Uterus (tissue), 4 donors: ENCODE data around the gene CDK5. TPM values are rescaled to one million over a fixed set of nuclear protein-coding genes. Genes with fewer than 3 reads are reported as not detected.

ENCODE experiments used
- DNase-seq, 2 donors: peaks; one replicate each; pipeline ENCODE4 v3.0.0-alpha.2; 2019 to 2020
- H3K27ac ChIP-seq, 2 donors: fragments of 200-600 bp; sonication (generic); 1 replicate in 1 of 2; 2 replicates in 1 of 2; pipeline ENCODE4 v1.5.1; 2016 to 2018
- H3K27me3 ChIP-seq, 2 donors: fragments of 200-600 bp; sonication (generic); one replicate each; pipeline ENCODE4 v1.5.1; 2018 to 2019; ENCODE audit warnings: control low read depth in 1 of 2
- H3K36me3 ChIP-seq, 2 donors: fragments of 200-600 bp; sonication (generic); one replicate each; pipeline ENCODE4 v1.5.1; 2019; ENCODE audit warnings: control low read depth in 1 of 2
- H3K4me1 ChIP-seq, 2 donors: fragments of 200-600 bp; sonication (generic); one replicate each; pipeline ENCODE4 v1.5.1; 2018 to 2019; ENCODE audit warnings: control low read depth in 1 of 2
- H3K4me3 ChIP-seq, 2 donors: fragments of 200-600 bp; sonication (generic); 1 replicate in 1 of 2; 2 replicates in 1 of 2; pipeline ENCODE4 v1.5.1; 2018 to 2019; ENCODE audit warnings: mild to moderate bottlenecking in 1 of 2
- H3K9me3 ChIP-seq, 2 donors: fragments of 200-600 bp; sonication (generic); one replicate each; pipeline ENCODE4 v1.5.1; 2019; ENCODE audit warnings: control low read depth in 1 of 2
- CTCF ChIP-seq, 4 experiments: fragments of 200-600 bp in 2 of 4; fragments of 450-650 bp in 2 of 4; sonication (generic) in 2 of 4; IDR thresholded peaks; one replicate each; pipeline ENCODE4 v1.5.1; 2016 to 2019; ENCODE audit warnings: antibody characterized with exemption in 4 of 4, mild to moderate bottlenecking in 2 of 4, moderate library complexity in 1 of 4
- POLR2A ChIP-seq, 2 donors: fragments of 450-650 bp; IDR thresholded peaks; one replicate each; pipeline ENCODE4 v1.6.1; 2016; ENCODE audit warnings: antibody characterized with exemption in 2 of 2, mild to moderate bottlenecking in 1 of 2, moderate library complexity in 1 of 2
- intact Hi-C: fragments of 100-400 bp; cut with DNase I; formaldehyde crosslinking; loops from one replicate; pipeline ENCODE4 v1.15.1; 2023; ENCODE audit warnings: low total_unique reads
- total RNA-seq, 4 donors: library from RNA; depleted of rRNA in 3 of 4; stranded (reverse); fragments of >200 nt in 3 of 4; gene quantifications; one replicate each; pipeline versions ENCODE4 v1.1.0 to v1.2.4, GENCODE V29; 2014 to 2023
- donor health status: DM: yes; HTN: yes; CAD: no.

The CDK5 gene
- total RNA-seq, 4 donors from 2014 or later = 0.51 to 9.3 (median 2.7) TPM

GRCh38 chr7:151087245-151088018, 29.7 kb upstream of the CDK5 start:
- H3K4me1 ChIP-seq = peaks cover 0 to 16% of the 10 kb centered on the region in 2 donors
- peak; percentile 56 to 72 for DNase-seq
- H3K36me3 ChIP-seq = no peaks in the 10 kb centered on the region
- intact Hi-C loops = no loop called here
- peak overlapping the region; percentile 58 to 94 for H3K4me3 ChIP-seq
- H3K9me3 ChIP-seq = no peaks in the 10 kb centered on the region
- TF ChIP-seq CTCF (IDR thresholded peaks at IDR 0.05) (peak; percentile 22 to 56 (median 40)), POLR2A (IDR thresholded peaks at IDR 0.05) (no peak)
- H3K27me3 ChIP-seq = no peaks in the 10 kb centered on the region
- H3K27ac ChIP-seq = peak overlapping the region; percentile 73 to 88

- Histone ChIP-seq H3K9me3 (no peaks in the 10 kb centered on the region), H3K27me3 (no peaks in the 10 kb centered on the region), H3K36me3 (no peaks in the 10 kb centered on the region), H3K27ac (peak overlapping the region; percentile 73 to 88), H3K4me1 (peaks cover 0 to 22% of the 10 kb centered on the region in 2 donors), H3K4me3 (peak overlapping the region; percentile 58 to 94)
- no peak for DNase-seq
- intact Hi-C loops = no loop called here
- no peak for TF ChIP-seq POLR2A (IDR thresholded peaks at IDR 0.05)
Observed at GRCh38 chr7:151086802-151087244, 29.1 kb upstream of the CDK5 start.

GRCh38 chr7:151085691-151086620, 28.3 kb upstream of the CDK5 start, which contains the start of gene AGAP3:
Gene AGAP3, plus strand, starts transcription at chr7:151086475. Its CDS starts 267 bp downstream, at chr7:151086742.
- peak within 1 kb of the TSS; percentile 86 to 88 for H3K27ac ChIP-seq
- DNase-seq = peak; percentile 84 to 85
- no peak for TF ChIP-seq CTCF (IDR thresholded peaks at IDR 0.05)
- peak; percentile 49 to 71 for TF ChIP-seq POLR2A (IDR thresholded peaks at IDR 0.05)
- H3K36me3 ChIP-seq = no peaks in the 10 kb centered on the region
- intact Hi-C loops = no loop called here
- H3K4me3 ChIP-seq = peak within 1 kb of the TSS; percentile 58 to 94
- H3K27me3 ChIP-seq = no peaks in the 10 kb centered on the region
- peaks cover 0 to 31% of the 10 kb centered on the region in 2 donors for H3K4me1 ChIP-seq
- H3K9me3 ChIP-seq = no peaks in the 10 kb centered on the region

- H3K27ac ChIP-seq = peak overlapping the region; percentile 86 to 88
- H3K9me3 ChIP-seq = no peaks in the 10 kb centered on the region
- peaks cover 0 to 32% of the 10 kb centered on the region in 2 donors for H3K4me1 ChIP-seq
- TF ChIP-seq CTCF (IDR thresholded peaks at IDR 0.05) = no peak
- TF ChIP-seq POLR2A (IDR thresholded peaks at IDR 0.05) = no peak
- H3K4me3 ChIP-seq = no peak overlapping the region
- H3K36me3 ChIP-seq = no peaks in the 10 kb centered on the region
- H3K27me3 ChIP-seq = no peaks in the 10 kb centered on the region
- peak; percentile 20 to 40 for DNase-seq
- intact Hi-C loops = no loop called here
Observed at GRCh38 chr7:151085329-151085690, 27.6 kb upstream of the CDK5 start.

GRCh38 chr7:151083824-151084160, 26.1 kb upstream of the CDK5 start:
- Histone ChIP-seq H3K27ac (peak overlapping the region; percentile 90 to 93), H3K4me3 (peak overlapping the region; percentile 73 to 80), H3K36me3 (no peaks in the 10 kb centered on the region), H3K4me1 (peaks cover 0 to 32% of the 10 kb centered on the region in 2 donors), H3K27me3 (no peaks in the 10 kb centered on the region), H3K9me3 (no peaks in the 10 kb centered on the region)
- intact Hi-C loops = no loop called here
- DNase-seq = no peak
- TF ChIP-seq CTCF (IDR thresholded peaks at IDR 0.05) = no peak
- no peak for TF ChIP-seq POLR2A (IDR thresholded peaks at IDR 0.05)
